H1 (cell line): ENCODE data around the gene SCGB3A1. TPM values are rescaled to one million over a fixed set of nuclear protein-coding genes. Genes with fewer than 3 reads are reported as not detected.

ENCODE experiments used
- CTCF ChIA-PET: fragments of 300-600 bp; sonication (Branson Sonifier 250); formaldehyde crosslinking; loops from one replicate; lab custom pipeline; 2021; ENCODE audit not compliant: partially characterized antibody; lab: Charles Lee
- POLR2A ChIA-PET: fragments of 300-600 bp; sonication (Branson Sonifier 250); formaldehyde crosslinking; loops from one replicate; lab custom pipeline; 2021; ENCODE audit warnings: inconsistent platforms; ENCODE audit not compliant: partially characterized antibody; lab: Charles Lee
- DNase-seq, 2 experiments: peaks; one replicate each; pipeline versions ENCODE4 v3.0.0 to v3.0.0-alpha.2; 2010 to 2022; ENCODE audit warnings: low spot score in 2 of 2, low read depth in 1 of 2, mixed read lengths in 1 of 2
- FAIRE-seq: peaks from 2 replicates; lab custom pipeline; 2011; peaks lifted over from hg19 to GRCh38; lab: Jason Lieb, UNC
- H2AFZ ChIP-seq: 2 replicates; pipeline ENCODE4 v1.8.1; 2012; ENCODE audit warnings: low read length, inconsistent platforms
- H2AK5ac ChIP-seq: 2 replicates; pipeline ENCODE4 v1.6.1; 2013; ENCODE audit warnings: low read depth, low read length
- H2BK120ac ChIP-seq: replicated peaks from 2 replicates; pipeline ENCODE3; 2013; ENCODE audit warnings: low read depth, low read length, inconsistent platforms
- H2BK12ac ChIP-seq: 2 replicates; pipeline ENCODE4 v1.6.1; 2013; ENCODE audit warnings: low read depth, low read length
- H2BK15ac ChIP-seq: 2 replicates; pipeline ENCODE4 v1.6.1; 2013; ENCODE audit warnings: low read length
- H2BK20ac ChIP-seq: 2 replicates; pipeline ENCODE4 v1.6.1; 2013; ENCODE audit warnings: low read length
- H2BK5ac ChIP-seq: 2 replicates; pipeline ENCODE4 v1.6.1; 2013; ENCODE audit warnings: low read depth, low read length
- H3K14ac ChIP-seq: 2 replicates; pipeline ENCODE4 v1.6.1; 2013; ENCODE audit warnings: inconsistent platforms; ENCODE audit not compliant: insufficient read length
- H3K18ac ChIP-seq: 2 replicates; pipeline ENCODE4 v1.6.1; 2013; ENCODE audit warnings: low read length; ENCODE audit errors: extremely low read depth
- H3K23ac ChIP-seq: 2 replicates; pipeline ENCODE4 v1.6.1; 2013; ENCODE audit warnings: inconsistent platforms; ENCODE audit not compliant: insufficient read length
- H3K23me2 ChIP-seq: 2 replicates; pipeline ENCODE4 v1.6.1; 2013; ENCODE audit warnings: low read depth, low read length
- H3K27ac ChIP-seq: 2 replicates; pipeline ENCODE4 v1.6.1; 2011; ENCODE audit warnings: low read depth, low read length, inconsistent platforms
- H3K27me3 ChIP-seq, 4 experiments: replicated peaks in 1 of 4; 1 replicate in 1 of 4; 2 replicates in 3 of 4; pipeline versions ENCODE4 v1.6.1 to v1.8.1; 2011 to 2013; ENCODE audit warnings: low read length in 3 of 4, mild to moderate bottlenecking in 3 of 4, inconsistent platforms in 2 of 4, mixed read lengths in 2 of 4, moderate library complexity in 1 of 4; ENCODE audit not compliant: control insufficient read depth in 3 of 4, insufficient read depth in 3 of 4; ENCODE audit errors: extremely low read depth in 1 of 4
- H3K36me3 ChIP-seq, 4 experiments: 2 replicates each; pipeline versions ENCODE4 v1.6.1 to v1.8.1; 2011 to 2013; ENCODE audit warnings: mild to moderate bottlenecking in 4 of 4, low read length in 3 of 4, moderate library complexity in 2 of 4, control low read depth in 1 of 4, inconsistent platforms in 1 of 4; ENCODE audit not compliant: insufficient read depth in 4 of 4, control insufficient read depth in 2 of 4
- H3K4ac ChIP-seq: replicated peaks from 2 replicates; pipeline ENCODE3; 2013; ENCODE audit warnings: low read length, low read depth, mixed read lengths, inconsistent platforms; ENCODE audit not compliant: insufficient read length
- H3K4me1 ChIP-seq, 4 experiments: replicated peaks in 1 of 4; 1 replicate in 1 of 4; 2 replicates in 3 of 4; pipeline versions ENCODE4 v1.6.1 to v1.8.1; 2011 to 2013; ENCODE audit warnings: low read length in 3 of 4, inconsistent platforms in 2 of 4, mixed read lengths in 1 of 4; ENCODE audit not compliant: insufficient read depth in 4 of 4, control insufficient read depth in 3 of 4
- H3K4me2 ChIP-seq, 2 experiments: 2 replicates each; pipeline versions ENCODE4 v1.6.1 to v1.8.1; 2011 to 2013; ENCODE audit warnings: low read depth in 2 of 2, low read length in 2 of 2, control low read depth in 1 of 2, inconsistent platforms in 1 of 2, mild to moderate bottlenecking in 1 of 2; ENCODE audit not compliant: insufficient read depth in 1 of 2
- H3K4me3 ChIP-seq, 4 experiments: fragments of 200-600, 300-600 bp in 1 of 4; sonication (generic), shearing (Covaris generic), sonication (Bioruptor Twin) in 1 of 4; 2 replicates each; pipeline versions ENCODE4 v1.5.1 to v1.8.1; 2011 to 2016; ENCODE audit warnings: low read length in 4 of 4, low read depth in 3 of 4, control low read depth in 2 of 4, inconsistent platforms in 2 of 4, mild to moderate bottlenecking in 2 of 4, mixed read lengths in 1 of 4, moderate library complexity in 1 of 4; ENCODE audit not compliant: insufficient read depth in 2 of 4; ENCODE audit errors: extremely low read depth in 1 of 4
- H3K56ac ChIP-seq: replicated peaks from 2 replicates; pipeline ENCODE3; 2013; ENCODE audit warnings: low read depth, mild to moderate bottlenecking, mixed read lengths, low read length, inconsistent platforms; ENCODE audit not compliant: insufficient read length
- H3K79me1 ChIP-seq: 2 replicates; pipeline ENCODE4 v1.6.1; 2013; ENCODE audit warnings: low read depth, low read length, control low read depth
- H3K79me2 ChIP-seq, 2 experiments: 2 replicates each; pipeline versions ENCODE4 v1.6.1 to v1.8.1; 2012 to 2013; ENCODE audit warnings: low read length in 2 of 2, mild to moderate bottlenecking in 2 of 2, inconsistent platforms in 1 of 2; ENCODE audit not compliant: insufficient read depth in 2 of 2, control insufficient read depth in 1 of 2
- H3K9ac ChIP-seq, 4 experiments: replicated peaks in 1 of 4; 1 replicate in 1 of 4; 2 replicates in 3 of 4; pipeline versions ENCODE4 v1.6.1 to v1.8.1; 2011 to 2013; ENCODE audit warnings: low read depth in 3 of 4, low read length in 3 of 4, control low read depth in 2 of 4, mild to moderate bottlenecking in 2 of 4, moderate library complexity in 2 of 4, inconsistent platforms in 1 of 4; ENCODE audit errors: extremely low read depth in 1 of 4
- H3K9me3 ChIP-seq, 2 experiments: 2 replicates each; pipeline versions ENCODE4 v1.6.1 to v1.8.1; 2012 to 2013; ENCODE audit warnings: mild to moderate bottlenecking in 2 of 2, moderate library complexity in 2 of 2, control low read depth in 1 of 2, inconsistent platforms in 1 of 2, low read depth in 1 of 2, low read length in 1 of 2, mixed read lengths in 1 of 2; ENCODE audit not compliant: insufficient read depth in 2 of 2
- H4K20me1 ChIP-seq, 2 experiments: replicated peaks in 1 of 2; 2 replicates each; pipeline versions ENCODE3 to v1.8.1; 2011 to 2013; ENCODE audit warnings: inconsistent platforms in 2 of 2, low read length in 2 of 2, mild to moderate bottlenecking in 1 of 2; ENCODE audit not compliant: insufficient read depth in 2 of 2, control insufficient read depth in 1 of 2
- H4K5ac ChIP-seq: 2 replicates; pipeline ENCODE4 v1.6.1; 2013; ENCODE audit warnings: low read length, low read depth, mixed read lengths, inconsistent platforms; ENCODE audit not compliant: insufficient read length
- H4K8ac ChIP-seq: 2 replicates; pipeline ENCODE4 v1.8.0; 2013; ENCODE audit warnings: mild to moderate bottlenecking, moderate library complexity, low read length, inconsistent platforms; ENCODE audit not compliant: insufficient read depth; ENCODE audit errors: extremely low read depth
- H4K91ac ChIP-seq: replicated peaks from 2 replicates; pipeline ENCODE3; 2013; ENCODE audit warnings: low read length, mixed read lengths, inconsistent platforms; ENCODE audit not compliant: insufficient read length
- ATF3 ChIP-seq: IDR thresholded peaks from 2 replicates; pipeline ENCODE4 v1.6.1; 2011; ENCODE audit warnings: low read depth, mild to moderate bottlenecking, low read length; ENCODE audit not compliant: insufficient read depth
- CBX8 ChIP-seq: fragments of 300-800, 300-1000 bp; sonication (generic); IDR thresholded peaks from 2 replicates; pipeline ENCODE4 v1.7.1; 2016; ENCODE audit warnings: low read depth, low read length, borderline replicate concordance
- CTCF ChIP-seq, 3 experiments: IDR thresholded peaks; 1 replicate in 2 of 3; 2 replicates in 1 of 3; pipeline versions ENCODE4 v1.5.1 to v1.6.1; 2011; ENCODE audit warnings: low read length in 3 of 3, mild to moderate bottlenecking in 3 of 3, inconsistent platforms in 2 of 3, low read depth in 1 of 3, moderate library complexity in 1 of 3; ENCODE audit not compliant: insufficient read depth in 1 of 3; ENCODE audit errors: control extremely low read depth in 1 of 3
- JUN ChIP-seq: IDR thresholded peaks from 2 replicates; pipeline ENCODE4 v1.6.1; 2011; ENCODE audit warnings: low read depth, mild to moderate bottlenecking, improper control_type of control experiment, low read length
- RFX5 ChIP-seq: IDR thresholded peaks from 2 replicates; pipeline ENCODE4 v1.6.1; 2011; ENCODE audit warnings: low read depth, low read length, improper control_type of control experiment, borderline replicate concordance
- RXRA ChIP-seq: IDR thresholded peaks from 2 replicates; pipeline ENCODE4 v1.6.1; 2011; ENCODE audit warnings: low read depth, mild to moderate bottlenecking, low read length, moderate library complexity; ENCODE audit not compliant: insufficient read depth
- SP2 ChIP-seq: IDR thresholded peaks from 2 replicates; pipeline ENCODE4 v1.6.1; 2012; ENCODE audit warnings: mild to moderate bottlenecking, low read length, inconsistent platforms
- TAF1 ChIP-seq: IDR thresholded peaks from 2 replicates; pipeline ENCODE4 v1.6.1; 2011; ENCODE audit warnings: mild to moderate bottlenecking, low read depth, low read length
- TCF12 ChIP-seq: IDR thresholded peaks from 2 replicates; pipeline ENCODE4 v1.6.1; 2011; ENCODE audit warnings: low read depth, mild to moderate bottlenecking, low read length
- USF2 ChIP-seq: IDR thresholded peaks from 2 replicates; pipeline ENCODE4 v1.6.1; 2011; ENCODE audit warnings: low read length, improper control_type of control experiment
- WGBS, 2 experiments: shearing (Covaris generic) in 1 of 2; methylation state at CpG; one replicate each; pipeline versions ENCODE4 v1.1.6 to v1.1.7; 2013 to 2015; ENCODE audit warnings: low lambda C conversion rate in 2 of 2, mixed read lengths in 2 of 2, inconsistent platforms in 1 of 2, low coverage in 1 of 2, missing lambda C conversion rate in 1 of 2; ENCODE audit not compliant: insufficient replicate concordance in 2 of 2, insufficient coverage in 1 of 2, insufficient read length in 1 of 2; ENCODE audit errors: extremely low coverage in 1 of 2, missing lambda C conversion rate in 1 of 2; 5-methylcytosine and 5-hydroxymethylcytosine counted together
- polyA plus RNA-seq, 7 experiments: library from polyadenylated mRNA; depleted of rRNA in 3 of 7; stranded (reverse) in 5 of 7; unstranded in 2 of 7; fragments of >200 nt in 5 of 7; fragments of 200-250 nt in 2 of 7; gene quantifications; 1 replicate in 5 of 7; 2 replicates in 1 of 7; 4 replicates in 1 of 7; pipeline versions ENCODE4 v1.2.1 to v1.2.3, GENCODE V29; 2011 to 2013; ENCODE audit warnings: missing spikeins in 2 of 7, mixed read lengths in 2 of 7
- total RNA-seq: library from RNA; stranded (reverse); fragmentation: NEBNext Ultra II Directional; extraction: Animal tissue kit (Norgen Biotek cat#: 25700); gene quantifications from 2 replicates; pipeline ENCODE4 v1.2.1, GENCODE V29; 2021

The SCGB3A1 gene
- total and polyA plus RNA-seq, 2 of the 8 experiments (the other 6 are each of a cell fraction or from before 2014, with no cell fraction given): 0.20 TPM; not detected in 1

GRCh38 chr5:180630426-180630825 lies 39.1 kb upstream of the SCGB3A1 start:
- POLR2A ChIA-PET: no interaction called here
- 92% methylated on average over 22 of the region's 22 CpGs; no CpG with 5 or more reads in 1 of the 2 experiments for WGBS, 2 experiments
- TF ChIP-seq RXRA (no peak), CTCF (IDR thresholded peaks at IDR 0.05; ENCODE audit: control extremely low read depth in 1 of 3, insufficient read depth in 1 of 3, low read depth in 1 of 3, low read length in 3 of 3) (no peak), TCF12 (no peak), USF2 (no peak), TAF1 (no peak), SP2 (no peak), JUN (no peak), ATF3 (no peak), CBX8 (no peak), RFX5 (no peak)

More at GRCh38 chr5:180630426-180630825, 39.1 kb upstream of the SCGB3A1 start:
- Histone ChIP-seq H3K4me3 (no peak overlapping the region), H3K18ac (no peak overlapping the region), H2BK12ac (no peak overlapping the region), H3K36me3 (no peaks in the 10 kb centered on the region), H4K5ac (no peak overlapping the region), H3K9ac (no peak overlapping the region), H4K8ac (peak overlapping the region; percentile 68; the same call in 1 of the 2 replicates), H3K23ac (no peak overlapping the region), H4K91ac (no peak overlapping the region), H2BK15ac (no peak overlapping the region), H3K56ac (no peak overlapping the region), H2BK20ac (no peak overlapping the region), H3K4me1 (peaks cover 0 to 6% (median 2%) of the 10 kb centered on the region in 4 experiments; a peak in 4 of 7 replicates), H3K14ac (no peak overlapping the region), H2AFZ (no peak overlapping the region), H3K79me2 (no peaks in the 10 kb centered on the region), H3K9me3 (no peaks in the 10 kb centered on the region), H4K20me1 (no peaks in the 10 kb centered on the region), H3K79me1 (no peaks in the 10 kb centered on the region), H2BK120ac (no peak overlapping the region), H2BK5ac (no peak overlapping the region), H3K4ac (no peak overlapping the region), H3K4me2 (no peak overlapping the region), H3K23me2 (no peaks in the 10 kb centered on the region; the same call in 1 of the 2 replicates), H3K27ac (no peak overlapping the region), H2AK5ac (no peak overlapping the region), H3K27me3 (no peaks in the 10 kb centered on the region; a peak in 1 of 7 replicates)
- CTCF ChIA-PET: interaction anchor here (0.7 to 2.6 kb wide), 6 partner anchors 11 to 302 kb away, joined by 3 to 7 read pairs (median 5); no protein-coding TSS in a partner anchor
- FAIRE-seq (no peak), DNase-seq (no peak)
